HG02973 (cell line): Measurements from ENCODE around the gene MT1X.
"Not testable (repeated sequence)": the region's sequence is repeated elsewhere in the genome, so short reads cannot be mapped to it uniquely, and the experiment has no call there.

Source experiments
- ATAC-seq: cut with Tn5 transposase; IDR thresholded peaks from one replicate; pipeline ENCODE4 v1.9.1; 2021; ENCODE audit warnings: moderate library complexity; ENCODE audit not compliant: unreplicated experiment

The MT1X gene

GRCh38 chr16:56652600-56652999 lies 29.7 kb upstream of the MT1X start:
- ATAC-seq, result no peak

GRCh38 chr16:56653218-56653617 lies 29.1 kb upstream of the MT1X start:
- no peak for ATAC-seq

GRCh38 chr16:56657555-56658326 lies 24.5 kb upstream of the MT1X start, which contains the start of gene MT1F:
Gene MT1F, plus strand, starts transcription at chr16:56657959. Its CDS starts 100 bp downstream, at chr16:56658059.
- no peak for ATAC-seq

- no peak for ATAC-seq
Observed at GRCh38 chr16:56658327-56658875, 23.9 kb upstream of the MT1X start.

- no peak for ATAC-seq
Observed at GRCh38 chr16:56662357-56663354, 19.6 kb upstream of the MT1X start.

- no peak for ATAC-seq
Observed at GRCh38 chr16:56664506-56664905, 17.8 kb upstream of the MT1X start.

GRCh38 chr16:56665286-56666261 lies 16.7 kb upstream of the MT1X start:
- not testable (repeated sequence) for ATAC-seq

GRCh38 chr16:56667581-56668571 lies 14.4 kb upstream of the MT1X start, which contains the start of gene MT1G:
Gene MT1G, minus strand, starts transcription at chr16:56668065. Its CDS starts 72 bp downstream, at chr16:56667993.
- ATAC-seq, result no peak

GRCh38 chr16:56669005-56669839 lies 13.0 kb upstream of the MT1X start, which contains the start of gene MT1H:
Gene MT1H, plus strand, starts transcription at chr16:56669814. Its CDS starts 71 bp downstream, at chr16:56669885.
- ATAC-seq, result no peak

GRCh38 chr16:56669840-56670619 lies 12.2 kb upstream of the MT1X start:
- ATAC-seq, result no peak

GRCh38 chr16:56670620-56670934 lies 11.7 kb upstream of the MT1X start:
- ATAC-seq, result no peak

GRCh38 chr16:56671691-56672090 lies 10.6 kb upstream of the MT1X start:
- ATAC-seq, result not testable (repeated sequence)

- ATAC-seq, result not testable (repeated sequence)
Observed at GRCh38 chr16:56672171-56672570, 10.1 kb upstream of the MT1X start.

GRCh38 chr16:56672761-56673536 lies 9.3 kb upstream of the MT1X start:
- ATAC-seq, result no peak

GRCh38 chr16:56673921-56674320 lies 8.3 kb upstream of the MT1X start:
- ATAC-seq, result no peak

GRCh38 chr16:56674570-56674969 lies 7.7 kb upstream of the MT1X start:
- ATAC-seq, result not testable (repeated sequence)
